Gastroesophageal sphincter (tissue), 4 donors: ENCODE measurements around the gene PTGDR. TPM values are rescaled to one million over a fixed set of nuclear protein-coding genes. Genes with fewer than 3 reads are reported as not detected.

Experiments
- ATAC-seq: fragments of 150-250 bp; one replicate; pipeline ENCODE4 v1.9.1; 2016; ENCODE audit warnings: mild to moderate bottlenecking, moderate library complexity
- H3K27ac ChIP-seq, 4 donors: fragments of 200-600 bp; sonication (generic) in 3 of 4; 1 replicate in 3 of 4; 2 replicates in 1 of 4; pipeline ENCODE4 v1.5.1; 2016 to 2019
- H3K27me3 ChIP-seq: fragments of 200-600 bp; sonication (generic); one replicate; pipeline ENCODE4 v1.5.1; 2019
- H3K36me3 ChIP-seq, 2 donors: fragments of 200-600 bp; sonication (generic); one replicate each; pipeline ENCODE4 v1.5.1; 2019; ENCODE audit warnings: control low read depth in 1 of 2
- H3K4me1 ChIP-seq, 3 donors: fragments of 200-600 bp; sonication (generic); 1 replicate in 2 of 3; 2 replicates in 1 of 3; pipeline ENCODE4 v1.5.1; 2016 to 2019; ENCODE audit warnings: control low read depth in 2 of 3
- H3K4me3 ChIP-seq, 2 donors: fragments of 200-600 bp; sonication (generic); one replicate each; pipeline ENCODE4 v1.5.1; 2019; ENCODE audit warnings: mild to moderate bottlenecking in 1 of 2, moderate library complexity in 1 of 2
- H3K9me3 ChIP-seq, 3 donors: fragments of 200-600 bp; sonication (generic); one replicate each; pipeline ENCODE4 v1.5.1; 2017 to 2019; ENCODE audit warnings: control low read depth in 2 of 3
- EP300 ChIP-seq: sonication (generic); formaldehyde crosslinking; IDR thresholded peaks from one replicate; pipeline ENCODE4 v1.6.1; 2017; ENCODE audit warnings: antibody characterized with exemption, mild to moderate bottlenecking
- POLR2A ChIP-seq, 2 donors: fragments of 450-650 bp; IDR thresholded peaks; one replicate each; pipeline ENCODE4 v1.6.1; 2017; ENCODE audit warnings: antibody characterized with exemption in 2 of 2, mild to moderate bottlenecking in 2 of 2, moderate library complexity in 1 of 2
- POLR2AphosphoS5 ChIP-seq: sonication (generic); formaldehyde crosslinking; IDR thresholded peaks from one replicate; pipeline ENCODE4 v1.6.1; 2017; ENCODE audit warnings: antibody characterized with exemption
- WGBS, 2 donors: methylation state at CpG; one replicate each; pipeline ENCODE4 v1.1.5; 2018; ENCODE audit warnings: low coverage in 1 of 2; 5-methylcytosine and 5-hydroxymethylcytosine counted together
- total RNA-seq, 4 donors: library from RNA; depleted of rRNA; stranded (reverse); fragments of >200 nt; gene quantifications; one replicate each; pipeline ENCODE4 v1.1.0, GENCODE V29; 2016
- TF ChIP-seq, protein P1 (sequence below), 4 experiments: fragments of 200-600 bp in 2 of 4; fragments of 450-650 bp in 2 of 4; sonication (generic) in 1 of 4; IDR thresholded peaks; one replicate each; pipeline ENCODE4 v1.5.1; 2017 to 2019; ENCODE audit warnings: antibody characterized with exemption in 4 of 4, mild to moderate bottlenecking in 2 of 4, moderate library complexity in 2 of 4

Gene PTGDR
- total RNA-seq, 4 donors from 2014 or later, result 0.50 to 2.0 (median 0.90) TPM

DNA sequence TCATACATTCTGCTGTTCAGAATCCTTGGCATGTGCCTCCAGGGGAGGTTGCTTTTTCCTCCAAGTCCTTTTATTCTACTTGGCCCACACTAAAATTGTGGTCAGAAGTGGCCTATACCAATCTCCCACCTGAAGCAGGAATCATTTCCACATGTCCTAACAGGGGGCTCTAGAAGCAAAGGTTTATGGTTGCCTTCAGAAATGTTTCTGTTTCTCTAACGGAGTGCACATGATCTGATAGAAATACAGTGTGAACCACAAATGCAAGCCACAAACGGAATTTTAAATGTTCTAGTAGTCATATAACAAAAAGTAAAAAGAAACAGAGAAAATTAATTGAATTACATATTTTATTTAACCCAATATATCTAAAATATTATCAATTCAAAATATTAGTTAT is 50.6 kb downstream of the PTGDR start:
- no peak overlapping the region for H3K4me3 ChIP-seq
- no peaks in the 10 kb centered on the region for H3K36me3 ChIP-seq
- TF ChIP-seq EP300 (no peak), POLR2A (IDR thresholded peaks at IDR 0.05) (no peak), POLR2AphosphoS5 (no peak)
- TF ChIP-seq, protein P1, sequence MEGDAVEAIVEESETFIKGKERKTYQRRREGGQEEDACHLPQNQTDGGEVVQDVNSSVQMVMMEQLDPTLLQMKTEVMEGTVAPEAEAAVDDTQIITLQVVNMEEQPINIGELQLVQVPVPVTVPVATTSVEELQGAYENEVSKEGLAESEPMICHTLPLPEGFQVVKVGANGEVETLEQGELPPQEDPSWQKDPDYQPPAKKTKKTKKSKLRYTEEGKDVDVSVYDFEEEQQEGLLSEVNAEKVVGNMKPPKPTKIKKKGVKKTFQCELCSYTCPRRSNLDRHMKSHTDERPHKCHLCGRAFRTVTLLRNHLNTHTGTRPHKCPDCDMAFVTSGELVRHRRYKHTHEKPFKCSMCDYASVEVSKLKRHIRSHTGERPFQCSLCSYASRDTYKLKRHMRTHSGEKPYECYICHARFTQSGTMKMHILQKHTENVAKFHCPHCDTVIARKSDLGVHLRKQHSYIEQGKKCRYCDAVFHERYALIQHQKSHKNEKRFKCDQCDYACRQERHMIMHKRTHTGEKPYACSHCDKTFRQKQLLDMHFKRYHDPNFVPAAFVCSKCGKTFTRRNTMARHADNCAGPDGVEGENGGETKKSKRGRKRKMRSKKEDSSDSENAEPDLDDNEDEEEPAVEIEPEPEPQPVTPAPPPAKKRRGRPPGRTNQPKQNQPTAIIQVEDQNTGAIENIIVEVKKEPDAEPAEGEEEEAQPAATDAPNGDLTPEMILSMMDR (IDR thresholded peaks at IDR 0.05), result no peak
- no peak for ATAC-seq
- peak overlapping the region in 2 of 4 donors; percentile 5 to 21 for H3K27ac ChIP-seq
- peaks cover 0 to 44% (median 3%) of the 10 kb centered on the region in 3 donors for H3K4me1 ChIP-seq
- H3K9me3 ChIP-seq, result peaks cover 0 to 5% (median 0%) of the 10 kb centered on the region in 3 donors
- 51 to 73% methylated on average over 2 of the region's 2 CpGs for WGBS, 2 donors
- H3K27me3 ChIP-seq, result peaks cover 16% of the 10 kb centered on the region

DNA sequence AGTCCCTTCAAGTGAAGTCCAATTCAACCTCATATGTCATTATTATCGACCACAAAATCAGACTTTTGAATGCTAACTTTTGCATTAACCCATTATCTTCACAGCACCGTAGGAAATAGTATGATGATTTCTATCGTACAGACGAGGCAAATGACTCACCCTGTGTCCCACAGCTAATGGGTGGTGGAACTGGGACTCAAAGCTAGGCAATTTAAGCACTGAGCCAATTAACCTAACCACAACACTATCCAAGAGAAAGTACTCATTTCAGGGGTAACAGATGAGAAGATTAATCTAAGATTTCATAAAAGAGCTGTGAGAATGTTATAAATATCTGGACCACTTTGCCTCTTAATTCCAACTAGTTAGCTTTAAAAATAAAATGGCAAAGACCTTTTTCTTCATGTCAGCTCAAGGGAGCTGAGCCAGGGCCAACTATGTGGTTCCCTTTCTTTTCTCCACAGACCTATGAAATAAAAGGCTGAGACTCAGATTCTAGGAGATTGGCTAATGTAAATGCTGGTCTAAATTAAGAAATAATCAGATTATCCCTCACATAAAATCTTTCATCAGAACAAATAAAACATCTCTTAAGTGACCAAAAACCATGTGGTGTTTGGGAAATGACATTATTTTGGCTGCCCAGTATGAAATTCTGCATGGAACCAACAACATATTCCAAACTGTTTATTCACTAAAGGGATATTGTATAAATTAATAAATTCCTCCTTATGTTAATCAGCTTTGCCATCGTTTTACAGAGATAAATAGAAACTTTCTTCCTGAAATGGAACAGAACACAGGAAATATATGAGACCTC is 51.5 kb downstream of the PTGDR start:
- peak overlapping the region in 1 of 4 donors; percentile 21 for H3K27ac ChIP-seq
- peaks cover 0 to 35% (median 3%) of the 10 kb centered on the region in 3 donors for H3K4me1 ChIP-seq
- peaks cover 14% of the 10 kb centered on the region for H3K27me3 ChIP-seq
- TF ChIP-seq POLR2AphosphoS5, result peak; percentile 34
- TF ChIP-seq, protein P1 (IDR thresholded peaks at IDR 0.05), result no peak
- WGBS, 2 donors, result 51 to 65% methylated on average over 3 to 5 of the region's 5 CpGs
- ATAC-seq, result no peak
- peaks cover 0 to 5% (median 0%) of the 10 kb centered on the region in 3 donors for H3K9me3 ChIP-seq
- H3K36me3 ChIP-seq, result no peaks in the 10 kb centered on the region
- H3K4me3 ChIP-seq, result no peak overlapping the region

DNA sequence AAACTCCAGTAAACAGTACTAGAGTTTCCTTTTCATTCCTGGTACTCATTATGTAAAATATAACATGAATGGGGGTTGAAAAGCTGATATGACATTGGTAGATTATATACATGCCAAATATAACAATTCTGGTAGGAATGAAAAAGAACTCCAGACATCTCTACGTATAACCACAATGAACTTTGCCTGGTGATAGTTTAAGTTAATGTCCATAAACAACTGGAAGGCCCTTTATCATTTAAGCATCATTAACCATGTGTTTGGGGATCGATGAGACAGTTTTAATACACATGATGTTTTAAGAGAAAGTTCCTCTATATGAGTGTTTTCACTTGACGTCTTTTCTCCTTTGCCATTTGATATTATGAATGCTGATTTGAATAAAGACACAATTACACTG is 52.4 kb downstream of the PTGDR start:
- 58 to 84% methylated on average over 3 of the region's 3 CpGs for WGBS, 2 donors
- no peak for ATAC-seq
- H3K36me3 ChIP-seq, result no peaks in the 10 kb centered on the region
- H3K27ac ChIP-seq, result peak overlapping the region in 1 of 4 donors; percentile 21
- H3K4me3 ChIP-seq, result no peak overlapping the region
- H3K27me3 ChIP-seq, result peaks cover 5% of the 10 kb centered on the region
- H3K4me1 ChIP-seq, result peaks cover 0 to 30% (median 2%) of the 10 kb centered on the region in 3 donors
- TF ChIP-seq POLR2AphosphoS5 (no peak), EP300 (no peak), POLR2A (IDR thresholded peaks at IDR 0.05) (no peak)
- TF ChIP-seq, protein P1 (IDR thresholded peaks at IDR 0.05), result no peak
- peaks cover 0 to 5% (median 0%) of the 10 kb centered on the region in 3 donors for H3K9me3 ChIP-seq

DNA sequence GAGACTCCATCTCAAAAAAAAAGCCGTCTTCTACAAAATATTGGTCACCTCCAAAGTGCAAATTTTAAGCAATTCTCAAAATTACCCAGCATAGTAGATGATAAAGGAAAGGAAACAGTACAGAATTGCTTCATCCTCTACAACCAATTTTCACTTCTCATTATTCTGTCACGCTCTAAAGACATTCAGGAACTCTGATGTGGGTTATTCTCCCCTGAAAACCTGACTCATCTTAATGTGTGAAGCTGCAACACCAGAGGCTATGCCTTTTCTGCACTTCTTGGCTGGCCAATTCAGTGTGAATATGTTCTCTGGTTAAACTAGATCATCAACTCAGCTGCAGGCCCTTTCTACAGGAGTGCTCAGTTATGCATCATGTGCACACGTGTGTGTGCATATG is 57.6 kb downstream of the PTGDR start:
- no peaks in the 10 kb centered on the region for H3K27me3 ChIP-seq
- TF ChIP-seq POLR2AphosphoS5, result no peak
- TF ChIP-seq POLR2A (IDR thresholded peaks at IDR 0.05), result no peak

DNA sequence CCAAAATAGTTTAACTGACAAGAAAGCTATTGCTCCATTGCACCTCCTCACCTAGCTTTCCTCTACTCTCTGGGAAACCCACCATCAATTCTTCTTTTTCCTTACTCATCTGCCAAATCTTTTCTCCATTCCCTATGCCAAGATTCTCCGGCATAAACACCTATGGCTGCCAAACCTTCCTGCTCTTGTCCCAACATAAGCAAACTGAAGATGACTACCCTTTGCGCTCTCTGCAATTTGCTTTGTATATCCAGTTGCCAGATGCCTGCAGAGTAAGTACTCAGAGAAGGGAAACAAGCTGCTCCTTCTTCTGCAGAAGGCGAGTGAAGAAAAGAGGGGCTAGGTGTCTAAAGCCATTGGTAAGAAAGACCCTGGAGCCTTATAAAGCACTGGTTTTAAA is 58.1 kb downstream of the PTGDR start:
- Histone ChIP-seq H3K27ac (peak overlapping the region in 2 of 4 donors; percentile 2 to 5), H3K9me3 (peaks cover 0 to 5% (median 0%) of the 10 kb centered on the region in 3 donors), H3K4me3 (no peak overlapping the region), H3K4me1 (peaks cover 0 to 47% (median 4%) of the 10 kb centered on the region in 3 donors), H3K36me3 (no peaks in the 10 kb centered on the region), H3K27me3 (no peaks in the 10 kb centered on the region)
- 41 to 58% methylated on average over 2 to 3 of the region's 3 CpGs for WGBS, 2 donors
- ATAC-seq, result no peak
- TF ChIP-seq, protein P1 (IDR thresholded peaks at IDR 0.05), result no peak
- TF ChIP-seq EP300 (no peak), POLR2A (IDR thresholded peaks at IDR 0.05) (no peak), POLR2AphosphoS5 (peak; percentile 77)

More for the DNA sequence above, 57.6 kb downstream of the PTGDR start:
- H3K4me3 ChIP-seq, result no peak overlapping the region
- H3K4me1 ChIP-seq, result peaks cover 0 to 47% (median 4%) of the 10 kb centered on the region in 3 donors
- peak overlapping the region in 2 of 4 donors; percentile 2 to 5 for H3K27ac ChIP-seq
- H3K36me3 ChIP-seq, result no peaks in the 10 kb centered on the region
- peaks cover 0 to 5% (median 0%) of the 10 kb centered on the region in 3 donors for H3K9me3 ChIP-seq
- peak; percentile 48 for ATAC-seq
- WGBS, 2 donors, result 70 to 75% methylated on average over 3 of the region's 3 CpGs

Other genes starting within 250 kb of the PTGDR start
- gene NID2, start 198.6 kb upstream of the PTGDR start, total RNA-seq, result 10 to 100 TPM; 35.0 to 71.9 (median 63.3) TPM
- gene PTGER2, start 46.6 kb downstream of the PTGDR start, total RNA-seq, result 10 to 100 TPM in 2 of 4 donors, 1 to 10 TPM in 2; 4.8 to 24.2 (median 9.0) TPM